ENCODE measurements around the gene MCM9. TPM values are rescaled to one million over a fixed set of nuclear protein-coding genes. Genes with fewer than 3 reads are reported as not detected.

MCM9 gene
- total RNA-seq (51.0 and 54.5 TPM in 2 replicates), polyA plus RNA-seq (14.0 and 17.0 TPM in 2 replicates), polyA minus RNA-seq (31.2 and 34.4 TPM in 2 replicates)
- 27.1 TPM for total RNA-seq (2013)

DNA sequence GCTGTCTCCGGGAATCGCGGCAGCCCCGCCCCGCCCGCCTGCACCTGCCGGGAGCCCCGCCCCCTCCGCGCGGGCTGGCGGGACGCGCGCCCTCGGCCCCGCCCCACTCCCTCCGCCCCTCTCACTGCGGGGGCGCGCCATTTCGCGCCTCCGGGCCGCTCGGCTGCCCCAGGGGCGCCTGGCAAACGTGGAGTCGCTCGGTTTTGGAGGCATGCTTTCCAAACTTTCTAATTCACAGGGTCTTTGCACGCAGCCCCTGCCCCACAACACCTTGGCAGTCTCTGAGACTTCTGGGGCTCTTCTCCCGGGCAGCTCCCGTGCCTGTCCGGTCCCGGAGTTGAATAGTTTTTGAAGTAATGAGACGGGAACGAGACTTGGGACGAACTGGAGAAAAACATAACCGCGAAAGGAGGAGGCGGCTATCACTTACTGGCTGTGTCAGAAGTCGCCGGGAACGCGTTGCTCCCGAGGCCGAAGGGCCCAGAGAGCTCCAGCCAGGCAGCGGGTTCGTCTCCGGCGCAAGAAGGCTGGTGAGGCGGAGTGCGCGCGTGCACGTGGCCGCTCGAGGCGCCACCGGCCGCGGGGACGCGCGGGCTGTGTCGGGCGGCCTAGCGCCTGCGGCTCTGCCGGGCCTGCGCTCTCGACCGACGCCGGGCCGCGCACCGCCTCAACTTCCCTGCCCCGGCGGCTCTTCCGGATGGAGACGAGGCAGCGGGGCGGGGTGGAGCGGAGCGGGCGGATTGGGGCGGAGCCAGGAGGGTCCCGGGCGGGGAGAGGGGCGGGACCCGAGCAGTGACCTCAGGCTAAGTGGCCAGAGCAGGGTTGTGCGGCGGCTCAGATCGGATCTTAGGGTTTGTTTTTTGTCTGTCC, at the start of gene MCM9:
Gene MCM9 (minus strand): TSS at position 699 of the 870 bp plus-strand sequence. CDS start 3,436 bp downstream, outside the sequence.
- ATAC-seq (ENCODE audit: low read depth) (peak; percentile 89), DNase-seq (peak; percentile 93)
- Mint-ChIP-seq H3K27ac (peak within 1 kb of the TSS; percentile 92), H3K27me3 (no peaks in the 10 kb centered on the region), H3K9me3 (ENCODE audit: insufficient read depth) (no peaks in the 10 kb centered on the region), H3K4me3 (peak within 1 kb of the TSS; percentile 92), H3K4me1 (peaks cover 35% of the 10 kb centered on the region)
- CTCF ChIA-PET = interaction anchor here (0.9 to 1.6 kb wide), 4 partner anchors 26 to 44 kb away, joined by 3 to 4 read pairs (median 3); partner anchors contain the start of gene ASF1A
- peak within 1 kb of the TSS; percentile 94 for H3K4me2 ChIP-seq (replicated peaks; ENCODE audit: low read depth, low read length, poor library complexity, severe bottlenecking)
- peak within 1 kb of the TSS; percentile 98 for H3K9ac ChIP-seq (ENCODE audit: low read length)
- H3K4me3 ChIP-seq (ENCODE audit: control extremely low read depth in 1 of 5, extremely low read depth in 1 of 5, insufficient read depth in 1 of 5, low read depth in 2 of 5, low read length in 4 of 5) = peak within 1 kb of the TSS; percentile 91 to 99 (median 94)
- no peaks in the 10 kb centered on the region for H3K27me3 ChIP-seq (replicated peaks in 1 of 4; ENCODE audit: control extremely low read depth in 1 of 4, control insufficient read depth in 3 of 4, insufficient read depth in 4 of 4, low read length in 3 of 4)
- H2AFZ ChIP-seq (ENCODE audit: insufficient read depth, low read depth, low read length, poor library complexity, severe bottlenecking) = peak within 1 kb of the TSS; percentile 100
- H3K4me1 ChIP-seq (ENCODE audit: control insufficient read depth in 2 of 2, insufficient read depth in 2 of 2, low read length in 2 of 2) = peaks cover 10 to 18% of the 10 kb centered on the region in 2 donors
- WGBS (ENCODE audit: insufficient coverage) = under 1% methylated on average over 95 of the region's 95 CpGs
- no peaks in the 10 kb centered on the region for H3K9me3 ChIP-seq (ENCODE audit: control extremely low read depth in 1 of 3, control insufficient read depth in 2 of 3, insufficient read depth in 1 of 3, low read length in 2 of 3)
- peaks cover 40% of the 10 kb centered on the region for H3K79me2 ChIP-seq (ENCODE audit: control insufficient read depth, insufficient read depth, low read length)
- no peaks in the 10 kb centered on the region for H4K20me1 ChIP-seq (ENCODE audit: control insufficient read depth, insufficient read depth, low read length, poor library complexity, severe bottlenecking)
- H3K36me3 ChIP-seq (replicated peaks in 1 of 2; ENCODE audit: control extremely low read depth in 1 of 2, control insufficient read depth in 1 of 2, extremely low read depth in 1 of 2, insufficient read depth in 2 of 2, low read length in 1 of 2) = peaks cover 3 to 14% of the 10 kb centered on the region in 2 experiments
- intact Hi-C loops (cut with micrococcal nuclease) = loop anchor here (1.0 to 10.0 kb wide), 6 partner anchors 40 to 1332 kb away; partner anchors contain the start of genes ASF1A, CEP85L, FAM184A and GOPC
- POLR2A ChIA-PET = interaction anchor here (0.6 to 1.5 kb wide), 4 partner anchors 40 to 283 kb away, joined by 4 to 7 read pairs (median 5); partner anchors contain the start of genes ASF1A and CEP85L
- H3K27ac ChIP-seq (ENCODE audit: low read length in 2 of 2) = peak within 1 kb of the TSS; percentile 83 to 90
- TF ChIP-seq, protein P1, sequence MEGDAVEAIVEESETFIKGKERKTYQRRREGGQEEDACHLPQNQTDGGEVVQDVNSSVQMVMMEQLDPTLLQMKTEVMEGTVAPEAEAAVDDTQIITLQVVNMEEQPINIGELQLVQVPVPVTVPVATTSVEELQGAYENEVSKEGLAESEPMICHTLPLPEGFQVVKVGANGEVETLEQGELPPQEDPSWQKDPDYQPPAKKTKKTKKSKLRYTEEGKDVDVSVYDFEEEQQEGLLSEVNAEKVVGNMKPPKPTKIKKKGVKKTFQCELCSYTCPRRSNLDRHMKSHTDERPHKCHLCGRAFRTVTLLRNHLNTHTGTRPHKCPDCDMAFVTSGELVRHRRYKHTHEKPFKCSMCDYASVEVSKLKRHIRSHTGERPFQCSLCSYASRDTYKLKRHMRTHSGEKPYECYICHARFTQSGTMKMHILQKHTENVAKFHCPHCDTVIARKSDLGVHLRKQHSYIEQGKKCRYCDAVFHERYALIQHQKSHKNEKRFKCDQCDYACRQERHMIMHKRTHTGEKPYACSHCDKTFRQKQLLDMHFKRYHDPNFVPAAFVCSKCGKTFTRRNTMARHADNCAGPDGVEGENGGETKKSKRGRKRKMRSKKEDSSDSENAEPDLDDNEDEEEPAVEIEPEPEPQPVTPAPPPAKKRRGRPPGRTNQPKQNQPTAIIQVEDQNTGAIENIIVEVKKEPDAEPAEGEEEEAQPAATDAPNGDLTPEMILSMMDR (IDR thresholded peaks at IDR 0.05) = no peak
- no peak for TF ChIP-seq EZH2 (IDR thresholded peaks at IDR 0.05; ENCODE audit: borderline replicate concordance, insufficient read depth, low read depth, low read length, poor library complexity, severe bottlenecking)

DNA sequence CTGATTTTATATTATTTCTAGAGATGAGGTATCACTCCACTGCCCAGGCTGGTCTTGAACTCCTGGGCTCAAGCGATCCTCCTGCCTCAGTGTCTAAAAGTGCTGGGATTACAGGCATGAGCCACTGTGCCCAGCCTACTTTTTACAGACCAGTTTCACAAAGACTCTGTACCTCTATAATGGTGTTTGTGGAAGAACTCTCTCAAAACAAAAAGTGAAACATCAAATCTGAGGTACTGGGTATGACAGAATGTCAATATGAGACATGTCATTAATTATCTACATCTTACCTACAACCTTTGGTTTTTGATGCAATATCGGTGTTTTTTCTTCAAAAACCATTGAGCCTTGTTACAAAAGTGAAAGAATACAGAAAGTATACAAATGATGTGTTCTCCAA, 49.4 kb upstream of the MCM9 start:
- H3K9me3 ChIP-seq (ENCODE audit: control extremely low read depth in 1 of 3, control insufficient read depth in 2 of 3, insufficient read depth in 1 of 3, low read length in 2 of 3) = no peaks in the 10 kb centered on the region
- no peak for ATAC-seq (ENCODE audit: low read depth)
- Mint-ChIP-seq H3K27ac (no peak overlapping the region), H3K27me3 (no peaks in the 10 kb centered on the region), H3K4me1 (no peaks in the 10 kb centered on the region), H3K4me3 (no peak overlapping the region), H3K9me3 (ENCODE audit: insufficient read depth) (no peaks in the 10 kb centered on the region)
- TF ChIP-seq, protein P1 (IDR thresholded peaks at IDR 0.05) = no peak
- no peak for TF ChIP-seq EZH2 (IDR thresholded peaks at IDR 0.05; ENCODE audit: borderline replicate concordance, insufficient read depth, low read depth, low read length, poor library complexity, severe bottlenecking)
- no peak overlapping the region for H3K27ac ChIP-seq (ENCODE audit: low read length in 2 of 2)
- no peaks in the 10 kb centered on the region for H3K27me3 ChIP-seq (replicated peaks in 1 of 4; ENCODE audit: control extremely low read depth in 1 of 4, control insufficient read depth in 3 of 4, insufficient read depth in 4 of 4, low read length in 3 of 4)
- H3K4me3 ChIP-seq (ENCODE audit: control extremely low read depth in 1 of 5, extremely low read depth in 1 of 5, insufficient read depth in 1 of 5, low read depth in 2 of 5, low read length in 4 of 5) = no peak overlapping the region
- H3K4me1 ChIP-seq (ENCODE audit: control insufficient read depth in 2 of 2, insufficient read depth in 2 of 2, low read length in 2 of 2) = no peaks in the 10 kb centered on the region
- POLR2A ChIA-PET = no interaction called here
- intact Hi-C loops (cut with micrococcal nuclease) = no loop called here
- no peak overlapping the region for H3K9ac ChIP-seq (ENCODE audit: low read length)
- H3K79me2 ChIP-seq (ENCODE audit: control insufficient read depth, insufficient read depth, low read length) = no peaks in the 10 kb centered on the region
- CTCF ChIA-PET = no interaction called here
- H3K4me2 ChIP-seq (replicated peaks; ENCODE audit: low read depth, low read length, poor library complexity, severe bottlenecking) = no peak overlapping the region
- H2AFZ ChIP-seq (ENCODE audit: insufficient read depth, low read depth, low read length, poor library complexity, severe bottlenecking) = no peak overlapping the region
- WGBS (ENCODE audit: insufficient coverage) = no CpG with 5 or more reads among the region's 2 CpGs
- no peak for DNase-seq
- H3K36me3 ChIP-seq (replicated peaks in 1 of 2; ENCODE audit: control extremely low read depth in 1 of 2, control insufficient read depth in 1 of 2, extremely low read depth in 1 of 2, insufficient read depth in 2 of 2, low read length in 1 of 2) = no peaks in the 10 kb centered on the region
- no peaks in the 10 kb centered on the region for H4K20me1 ChIP-seq (ENCODE audit: control insufficient read depth, insufficient read depth, low read length, poor library complexity, severe bottlenecking)
